Measurements from ENCODE around the gene SERPINA12. TPM values are rescaled to one million over a fixed set of nuclear protein-coding genes. Genes with fewer than 3 reads are reported as not detected.

The SERPINA12 gene
- total and polyA plus RNA-seq, 2 of the 13 experiments (the other 11 are each of a cell fraction or from before 2014, with no cell fraction given) = 0.08 TPM; not detected in 1

GRCh38 chr14:94548999-94549985, 40.0 kb upstream of the SERPINA12 start (continued):
- TF ChIP-seq SMAD3 (CRISPR knock-in tag; IDR thresholded peaks at IDR 0.05) (no peak), CBX2 (IDR thresholded peaks at IDR 0.05; ENCODE audit: low read depth, low read length) (no peak), CBX2 (CRISPR knock-in tag; IDR thresholded peaks at IDR 0.05; ENCODE audit: low read depth) (no peak), ZMAT3 (CRISPR knock-in tag; conservative IDR thresholded peaks at IDR 0.05) (no peak), THAP8 (CRISPR knock-in tag; IDR thresholded peaks at IDR 0.05; ENCODE audit: borderline replicate concordance) (no peak), RFX3 (CRISPR knock-in tag; IDR thresholded peaks at IDR 0.05) (no peak), ZNF674 (CRISPR knock-in tag; IDR thresholded peaks at IDR 0.05; ENCODE audit: low read depth) (no peak), ZBTB38 (CRISPR knock-in tag; IDR thresholded peaks at IDR 0.05) (no peak), ZNF3 (CRISPR knock-in tag; IDR thresholded peaks at IDR 0.05) (no peak), ZNF878 (CRISPR knock-in tag; IDR thresholded peaks at IDR 0.05) (no peak), ZNF160 (CRISPR knock-in tag; IDR thresholded peaks at IDR 0.05) (no peak), KLF6 (CRISPR knock-in tag; IDR thresholded peaks at IDR 0.05) (no peak), ASH2L (IDR thresholded peaks at IDR 0.05; ENCODE audit: insufficient read length, low read depth, low read length) (no peak), MAZ (IDR thresholded peaks at IDR 0.05; ENCODE audit: borderline replicate concordance, low read depth, low read length) (no peak), MAZ (CRISPR knock-in tag; IDR thresholded peaks at IDR 0.05; ENCODE audit: low read depth) (no peak), HNRNPL (IDR thresholded peaks at IDR 0.05; ENCODE audit: low read depth, low read length) (0 out of 2 replicates have a peak, but pooled peaks have one; percentile 66), ZXDC (CRISPR knock-in tag; IDR thresholded peaks at IDR 0.05) (no peak), IRX3 (CRISPR knock-in tag; IDR thresholded peaks at IDR 0.05; ENCODE audit: borderline replicate concordance, low read depth) (no peak), ISL2 (CRISPR knock-in tag; IDR thresholded peaks at IDR 0.05) (no peak), PLSCR1 (CRISPR knock-in tag; IDR thresholded peaks at IDR 0.05; ENCODE audit: borderline replicate concordance) (no peak), GTF3A (CRISPR knock-in tag; conservative IDR thresholded peaks at IDR 0.05) (no peak), ATF1 (CRISPR knock-in tag; IDR thresholded peaks at IDR 0.05) (no peak), ZNF335 (CRISPR knock-in tag; IDR thresholded peaks at IDR 0.05) (no peak), RORA (CRISPR knock-in tag; IDR thresholded peaks at IDR 0.05) (no peak), ZNF782 (CRISPR knock-in tag; IDR thresholded peaks at IDR 0.05; ENCODE audit: borderline replicate concordance) (no peak), SNAPC5 (CRISPR knock-in tag; IDR thresholded peaks at IDR 0.05; ENCODE audit: borderline replicate concordance) (no peak), ZNF572 (CRISPR knock-in tag; IDR thresholded peaks at IDR 0.05) (0 out of 2 replicates have a peak, but pooled peaks have one; percentile 27), ZNF251 (CRISPR knock-in tag; IDR thresholded peaks at IDR 0.05) (no peak)

Measured in HepG2 (cell line).